Duodenal mucosa (tissue), 2 donors: ENCODE measurements around the gene C19orf38.
"Not testable (repeated sequence)": the region's sequence is repeated elsewhere in the genome, so short reads cannot be mapped to it uniquely, and the experiment has no call there.

Experiments
- H3K27ac ChIP-seq: one replicate; pipeline ENCODE4 v1.7.0; 2013; ENCODE audit warnings: low read depth, low read length
- H3K27me3 ChIP-seq, 2 donors: one replicate each; pipeline ENCODE4 v1.7.0; 2013; ENCODE audit warnings: low read length in 2 of 2, control low read depth in 1 of 2; ENCODE audit not compliant: insufficient read depth in 2 of 2, control insufficient read depth in 1 of 2
- H3K36me3 ChIP-seq, 2 donors: one replicate each; pipeline ENCODE4 v1.7.0; 2013; ENCODE audit warnings: low read length in 2 of 2, control low read depth in 1 of 2; ENCODE audit not compliant: insufficient read depth in 2 of 2, control insufficient read depth in 1 of 2
- H3K4me1 ChIP-seq, 2 donors: one replicate each; pipeline ENCODE4 v1.7.0; 2013; ENCODE audit warnings: low read length in 2 of 2, control low read depth in 1 of 2; ENCODE audit not compliant: insufficient read depth in 2 of 2, control insufficient read depth in 1 of 2
- H3K4me3 ChIP-seq, 2 donors: one replicate each; pipeline ENCODE4 v1.7.0; 2013; ENCODE audit warnings: low read length in 2 of 2, low read depth in 1 of 2
- H3K9ac ChIP-seq, 2 donors: one replicate each; pipeline ENCODE4 v1.7.0; 2013; ENCODE audit warnings: low read length in 2 of 2, low read depth in 1 of 2
- H3K9me3 ChIP-seq, 2 donors: one replicate each; pipeline ENCODE4 v1.7.0; 2013; ENCODE audit warnings: low read length in 2 of 2, control low read depth in 1 of 2; ENCODE audit not compliant: control insufficient read depth in 1 of 2

The C19orf38 gene

GRCh38 chr19:10876459-10877240 is 28.4 kb downstream of the C19orf38 start:
- H3K9me3 ChIP-seq, result no peaks in the 10 kb centered on the region
- no peaks in the 10 kb centered on the region for H3K36me3 ChIP-seq
- H3K9ac ChIP-seq, result no peak overlapping the region
- H3K27me3 ChIP-seq, result no peaks in the 10 kb centered on the region
- H3K27ac ChIP-seq, result no peak overlapping the region
- peaks cover 8 to 17% of the 10 kb centered on the region in 2 donors for H3K4me1 ChIP-seq
- no peak overlapping the region for H3K4me3 ChIP-seq

GRCh38 chr19:10877608-10878007 is 29.4 kb downstream of the C19orf38 start:
- H3K36me3 ChIP-seq, H3K4me3 ChIP-seq, H3K27me3 ChIP-seq, H3K9me3 ChIP-seq, H3K9ac ChIP-seq, H3K27ac ChIP-seq: not testable (repeated sequence)
- peaks cover 7 to 17% of the 10 kb centered on the region in 2 donors for H3K4me1 ChIP-seq

GRCh38 chr19:10878253-10878652 is 30.0 kb downstream of the C19orf38 start:
- no peak overlapping the region for H3K9ac ChIP-seq
- no peak overlapping the region for H3K27ac ChIP-seq
- no peaks in the 10 kb centered on the region for H3K27me3 ChIP-seq
- no peaks in the 10 kb centered on the region for H3K36me3 ChIP-seq
- peaks cover under 1 to 12% of the 10 kb centered on the region in 2 donors for H3K4me1 ChIP-seq
- no peak overlapping the region for H3K4me3 ChIP-seq
- no peaks in the 10 kb centered on the region for H3K9me3 ChIP-seq

GRCh38 chr19:10881403-10882107 is 33.3 kb downstream of the C19orf38 start:
- no peak overlapping the region for H3K9ac ChIP-seq
- H3K9me3 ChIP-seq, result no peaks in the 10 kb centered on the region
- H3K27me3 ChIP-seq, result no peaks in the 10 kb centered on the region
- no peak overlapping the region for H3K4me3 ChIP-seq
- H3K4me1 ChIP-seq, result peaks cover 0 to 8% of the 10 kb centered on the region in 2 donors
- no peaks in the 10 kb centered on the region for H3K36me3 ChIP-seq
- no peak overlapping the region for H3K27ac ChIP-seq

- peaks cover 0 to 8% of the 10 kb centered on the region in 2 donors for H3K4me1 ChIP-seq
- no peaks in the 10 kb centered on the region for H3K9me3 ChIP-seq
These were observed 33.9 kb downstream of the C19orf38 start for GRCh38 chr19:10882108-10882457.

GRCh38 chr19:10884274-10884673 is 36.1 kb downstream of the C19orf38 start:
- no peaks in the 10 kb centered on the region for H3K27me3 ChIP-seq
- H3K36me3 ChIP-seq, result no peaks in the 10 kb centered on the region
- no peak overlapping the region for H3K27ac ChIP-seq
- peaks cover 2 to 6% of the 10 kb centered on the region in 2 donors for H3K4me1 ChIP-seq
- no peak overlapping the region for H3K9ac ChIP-seq
- no peak overlapping the region for H3K4me3 ChIP-seq
- H3K9me3 ChIP-seq, result no peaks in the 10 kb centered on the region

More at GRCh38 chr19:10882108-10882457, 33.9 kb downstream of the C19orf38 start:
- Histone ChIP-seq H3K9ac (no peak overlapping the region), H3K4me3 (no peak overlapping the region), H3K27ac (no peak overlapping the region), H3K27me3 (no peaks in the 10 kb centered on the region), H3K36me3 (no peaks in the 10 kb centered on the region)

- no peaks in the 10 kb centered on the region for H3K36me3 ChIP-seq
- no peaks in the 10 kb centered on the region for H3K27me3 ChIP-seq
- no peaks in the 10 kb centered on the region for H3K9me3 ChIP-seq
- H3K27ac ChIP-seq, result no peak overlapping the region
- H3K4me1 ChIP-seq, result peaks cover 0 to 6% of the 10 kb centered on the region in 2 donors
- no peak overlapping the region for H3K4me3 ChIP-seq
- H3K9ac ChIP-seq, result no peak overlapping the region
These were observed 37.3 kb downstream of the C19orf38 start for GRCh38 chr19:10885201-10886169.

- no peaks in the 10 kb centered on the region for H3K9me3 ChIP-seq
- no peaks in the 10 kb centered on the region for H3K27me3 ChIP-seq
- no peak overlapping the region for H3K4me3 ChIP-seq
- H3K4me1 ChIP-seq, result peaks cover 6 to 17% of the 10 kb centered on the region in 2 donors
- no peaks in the 10 kb centered on the region for H3K36me3 ChIP-seq
- no peak overlapping the region for H3K27ac ChIP-seq
- H3K9ac ChIP-seq, result no peak overlapping the region
These were observed 39.6 kb downstream of the C19orf38 start for GRCh38 chr19:10887616-10888367.

- no peak overlapping the region for H3K9ac ChIP-seq
- H3K27ac ChIP-seq, result no peak overlapping the region
- no peaks in the 10 kb centered on the region for H3K27me3 ChIP-seq
- no peaks in the 10 kb centered on the region for H3K9me3 ChIP-seq
- H3K4me3 ChIP-seq, result peak overlapping the region in 1 of 2 donors; percentile 8
- peaks cover 6 to 17% of the 10 kb centered on the region in 2 donors for H3K4me1 ChIP-seq
- H3K36me3 ChIP-seq, result no peaks in the 10 kb centered on the region
These were observed 40.2 kb downstream of the C19orf38 start for GRCh38 chr19:10888421-10888866.
